GM12865 (cell line): Measurements from ENCODE around the gene TMEM184B.

Experiments
- DNase-seq: peaks from one replicate; pipeline ENCODE4 v3.0.0; 2010; ENCODE audit warnings: low read depth
- H3K4me3 ChIP-seq: 2 replicates; pipeline ENCODE4 v1.5.1; 2011; ENCODE audit warnings: mild to moderate bottlenecking, low read depth, low read length, control low read depth
- CTCF ChIP-seq: IDR thresholded peaks from 2 replicates; pipeline ENCODE4 v1.5.1; 2011; ENCODE audit warnings: low read length, control low read depth, low read depth, inconsistent platforms; ENCODE audit not compliant: insufficient read depth; ENCODE audit errors: missing control alignments

Gene TMEM184B

GRCh38 chr22:38282397-38282796 is 9.6 kb upstream of the TMEM184B start:
- H3K4me3 ChIP-seq: no peak overlapping the region
- TF ChIP-seq CTCF: no peak
- no peak for DNase-seq

- TF ChIP-seq CTCF: no peak
- no peak overlapping the region for H3K4me3 ChIP-seq
- DNase-seq: peak; percentile 55
Measured at GRCh38 chr22:38276166-38276565, 3.4 kb upstream of the TMEM184B start.

GRCh38 chr22:38273135-38273826 is 471 bp upstream of the TMEM184B start:
- peak overlapping the region; percentile 71 for H3K4me3 ChIP-seq
- TF ChIP-seq CTCF: no peak
- no peak for DNase-seq

GRCh38 chr22:38271927-38272372 is 860 bp downstream of the TMEM184B start:
- peak overlapping the region; percentile 78 for H3K4me3 ChIP-seq
- TF ChIP-seq CTCF: no peak
- DNase-seq: no peak

GRCh38 chr22:38271101-38271500 is 1.7 kb downstream of the TMEM184B start:
- TF ChIP-seq CTCF: no peak
- DNase-seq: no peak
- no peak overlapping the region for H3K4me3 ChIP-seq

GRCh38 chr22:38270091-38270992 is 2.5 kb downstream of the TMEM184B start:
- no peak for TF ChIP-seq CTCF
- no peak for DNase-seq
- no peak overlapping the region for H3K4me3 ChIP-seq
